Measurements from ENCODE around the gene ASXL1.
"Not testable (repeated sequence)": the region's sequence is repeated elsewhere in the genome, so short reads cannot be mapped to it uniquely, and the experiment has no call there.

ASXL1 gene

DNA sequence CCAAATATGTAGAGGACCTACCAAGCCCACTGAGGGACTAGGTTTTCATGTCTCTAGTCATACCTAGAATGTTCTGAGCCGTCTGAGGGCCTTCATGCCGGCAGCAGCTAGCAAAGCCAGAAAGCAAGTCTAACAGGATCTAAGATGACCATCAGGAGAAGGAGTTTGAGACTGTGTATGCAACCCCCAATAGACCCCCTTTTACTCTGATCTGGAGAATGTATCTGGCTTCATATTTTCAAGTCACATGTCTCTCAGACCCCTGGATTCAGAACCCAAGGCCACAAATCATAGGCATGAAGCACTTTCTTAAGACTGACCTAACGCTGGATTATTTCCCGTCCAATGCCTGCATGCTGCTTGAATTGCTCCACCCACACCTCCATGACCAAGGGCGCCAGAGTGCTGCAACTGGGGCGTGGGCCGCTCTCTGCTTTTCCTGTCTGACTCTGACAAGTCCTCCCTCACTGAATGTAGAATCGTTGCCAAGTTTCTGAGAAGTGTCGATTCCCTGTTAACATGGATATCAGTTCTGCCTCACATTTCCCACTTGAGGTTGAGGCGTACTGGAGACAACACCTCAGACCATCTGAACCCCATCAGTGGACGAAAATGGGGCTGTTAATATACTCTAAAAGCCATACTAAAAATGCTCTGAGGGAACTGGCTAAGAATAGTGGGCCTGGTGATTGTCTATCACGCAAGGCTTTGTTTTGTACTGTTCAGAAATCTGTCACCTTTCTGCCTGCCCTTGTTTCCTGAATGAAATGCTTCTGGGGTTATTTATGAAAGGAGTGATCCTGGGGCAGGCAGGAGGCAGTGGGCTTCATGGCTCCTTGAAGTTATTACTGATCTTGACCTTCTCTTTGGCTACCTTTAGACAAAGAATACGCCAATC, 23.9 kb upstream of the ASXL1 start:
- in situ Hi-C loops (cut with HindIII; ENCODE audit: low sequenced_read_pairs), result no loop called here

DNA sequence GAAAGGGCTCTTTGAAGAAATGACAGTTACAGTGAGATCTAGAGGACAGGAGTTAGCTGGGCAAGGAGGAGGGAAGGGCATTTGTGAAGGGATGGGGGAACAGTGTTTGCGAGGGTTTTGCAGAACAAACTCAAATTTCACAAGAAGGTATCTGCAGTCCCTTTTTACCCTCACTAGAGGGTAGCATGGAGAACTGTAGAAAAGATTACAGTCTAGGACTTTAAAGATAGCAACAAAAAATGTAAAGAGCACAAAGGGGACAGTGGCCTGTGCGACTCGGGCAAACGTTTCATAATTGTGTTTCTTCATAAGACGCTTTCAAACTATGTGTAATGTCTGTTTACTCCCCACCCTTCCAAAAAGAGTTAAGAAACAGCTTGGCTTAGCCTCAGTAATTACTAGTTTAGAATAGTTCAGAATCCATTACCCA, 21.2 kb upstream of the ASXL1 start:
- in situ Hi-C loops (cut with HindIII; ENCODE audit: low sequenced_read_pairs), result no loop called here

GRCh38 chr20:32337937-32338661, 20.0 kb upstream of the ASXL1 start:
- in situ Hi-C loops (cut with HindIII; ENCODE audit: low sequenced_read_pairs), result no loop called here

DNA sequence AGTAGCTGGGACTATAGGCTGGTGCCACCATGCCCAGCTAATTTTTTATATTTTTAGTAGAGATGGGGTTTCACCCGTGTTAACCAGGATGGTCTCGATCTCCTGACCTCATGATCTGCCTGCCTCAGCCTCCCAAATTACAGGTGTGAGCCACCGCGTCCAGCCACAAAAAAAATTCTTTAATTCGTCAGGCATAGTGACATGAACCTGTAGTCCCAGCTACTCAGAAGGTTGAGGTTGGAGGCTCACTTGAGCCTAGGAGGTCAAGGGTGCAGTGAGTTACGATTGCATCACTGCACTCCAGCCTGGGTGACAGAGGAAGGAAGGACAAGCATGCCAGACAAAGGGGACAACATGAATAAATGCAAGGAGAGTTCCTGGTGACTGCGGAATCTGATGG, 19.5 kb upstream of the ASXL1 start:
- in situ Hi-C loops (cut with HindIII; ENCODE audit: low sequenced_read_pairs), result no loop called here

- in situ Hi-C loops (cut with HindIII; ENCODE audit: low sequenced_read_pairs), result no loop called here
Measured at GRCh38 chr20:32339116-32339515, 19.0 kb upstream of the ASXL1 start.

GRCh38 chr20:32341053-32341452, 17.1 kb upstream of the ASXL1 start:
- in situ Hi-C loops (cut with HindIII; ENCODE audit: low sequenced_read_pairs), result not testable (repeated sequence)

DNA sequence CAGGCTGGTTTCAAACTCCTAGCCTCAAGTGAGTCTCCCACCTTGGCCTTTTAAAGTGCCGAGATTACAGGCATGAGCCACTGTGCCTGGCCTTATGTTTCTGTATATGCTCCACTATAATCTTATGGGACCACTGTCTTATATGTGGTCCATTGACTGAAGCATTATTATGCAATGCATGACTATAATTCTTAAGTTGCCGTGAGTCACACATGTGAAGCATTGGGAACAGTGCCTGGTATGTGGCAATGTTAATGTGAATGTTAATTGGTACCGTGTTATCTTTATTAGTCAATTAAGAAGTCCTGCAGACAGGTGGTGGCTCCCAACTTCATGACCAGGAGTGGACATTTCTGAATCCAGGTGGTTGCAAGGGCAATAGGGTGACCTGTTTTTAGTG, 14.7 kb upstream of the ASXL1 start:
- in situ Hi-C loops (cut with HindIII; ENCODE audit: low sequenced_read_pairs), result no loop called here

- in situ Hi-C loops (cut with HindIII; ENCODE audit: low sequenced_read_pairs), result no loop called here
Measured at GRCh38 chr20:32344835-32345506, 13.2 kb upstream of the ASXL1 start.

- in situ Hi-C loops (cut with HindIII; ENCODE audit: low sequenced_read_pairs), result no loop called here
Measured at GRCh38 chr20:32348207-32348606, 9.9 kb upstream of the ASXL1 start.

DNA sequence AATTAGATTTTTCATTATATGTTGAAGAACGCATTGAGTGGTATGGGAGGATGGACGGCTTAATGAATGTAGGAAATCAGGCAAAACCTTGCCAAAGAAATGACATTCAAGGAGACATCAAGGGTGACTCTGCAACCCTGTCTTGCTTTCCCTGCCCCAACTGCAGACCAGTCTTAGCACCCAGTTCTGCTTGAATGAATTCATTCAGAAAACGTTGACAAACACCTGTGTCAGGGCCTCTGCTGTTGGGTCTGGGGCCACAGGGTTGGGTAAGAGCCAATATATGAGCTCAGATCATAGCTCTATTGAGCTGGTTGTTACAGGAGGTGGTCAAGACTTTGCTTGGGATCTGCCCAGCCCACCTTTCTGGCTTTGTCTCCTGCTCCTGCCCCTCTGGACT, 7.7 kb upstream of the ASXL1 start:
- in situ Hi-C loops (cut with HindIII; ENCODE audit: low sequenced_read_pairs), result no loop called here

DNA sequence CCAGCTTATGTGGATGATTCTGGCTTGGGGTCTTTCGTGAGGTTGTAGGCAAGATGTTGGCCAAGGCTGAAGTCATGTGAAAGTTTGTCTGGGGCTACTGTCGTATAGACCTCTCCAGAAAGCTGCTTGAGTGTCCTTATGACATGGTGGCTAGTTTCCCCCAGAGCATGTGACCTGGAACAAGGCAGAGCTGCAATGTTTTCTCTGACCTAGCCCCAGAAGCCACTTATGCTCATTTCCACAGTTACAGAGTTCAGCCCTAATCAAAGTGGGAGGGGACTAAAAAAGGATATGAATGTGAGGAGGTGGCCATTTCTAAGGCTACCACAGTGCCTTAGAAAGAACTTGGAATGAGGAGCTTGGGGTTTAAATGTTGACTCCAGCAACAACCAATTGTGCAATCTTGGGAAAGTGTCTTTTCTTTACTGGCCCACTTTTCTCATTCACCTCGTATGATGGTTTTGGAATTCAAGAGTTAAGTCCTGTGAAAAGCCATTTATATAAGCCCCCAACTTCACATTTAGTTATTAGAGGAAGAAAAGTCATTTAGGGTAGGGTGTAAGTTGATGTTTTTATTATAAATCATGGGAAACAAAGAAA, 5.9 kb upstream of the ASXL1 start:
- in situ Hi-C loops (cut with HindIII; ENCODE audit: low sequenced_read_pairs), result no loop called here

GRCh38 chr20:32353848-32354496, 4.2 kb upstream of the ASXL1 start:
- in situ Hi-C loops (cut with HindIII; ENCODE audit: low sequenced_read_pairs), result no loop called here

GRCh38 chr20:32354592-32355416, 3.3 kb upstream of the ASXL1 start:
- in situ Hi-C loops (cut with HindIII; ENCODE audit: low sequenced_read_pairs), result no loop called here

DNA sequence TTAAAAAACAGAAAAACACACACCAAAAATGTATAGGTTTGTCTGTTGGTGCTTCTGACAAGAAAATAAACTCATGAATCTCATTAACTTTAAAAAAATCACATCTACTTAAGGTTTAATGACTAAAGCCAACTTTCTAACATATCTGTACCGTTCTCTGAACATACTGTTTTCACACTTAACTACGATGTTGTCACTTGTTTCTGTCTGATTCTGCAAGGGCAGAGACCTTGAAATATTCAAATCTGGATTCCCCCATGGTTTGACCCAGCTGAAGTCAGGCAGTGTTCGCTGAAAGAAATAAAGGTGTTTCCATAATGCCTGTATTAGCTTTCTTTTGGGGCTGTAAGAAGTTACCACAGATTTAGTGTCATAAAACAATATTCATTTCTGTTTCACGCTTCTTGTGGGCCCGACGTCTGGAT, 2.7 kb upstream of the ASXL1 start:
- in situ Hi-C loops (cut with HindIII; ENCODE audit: low sequenced_read_pairs), result no loop called here

DNA sequence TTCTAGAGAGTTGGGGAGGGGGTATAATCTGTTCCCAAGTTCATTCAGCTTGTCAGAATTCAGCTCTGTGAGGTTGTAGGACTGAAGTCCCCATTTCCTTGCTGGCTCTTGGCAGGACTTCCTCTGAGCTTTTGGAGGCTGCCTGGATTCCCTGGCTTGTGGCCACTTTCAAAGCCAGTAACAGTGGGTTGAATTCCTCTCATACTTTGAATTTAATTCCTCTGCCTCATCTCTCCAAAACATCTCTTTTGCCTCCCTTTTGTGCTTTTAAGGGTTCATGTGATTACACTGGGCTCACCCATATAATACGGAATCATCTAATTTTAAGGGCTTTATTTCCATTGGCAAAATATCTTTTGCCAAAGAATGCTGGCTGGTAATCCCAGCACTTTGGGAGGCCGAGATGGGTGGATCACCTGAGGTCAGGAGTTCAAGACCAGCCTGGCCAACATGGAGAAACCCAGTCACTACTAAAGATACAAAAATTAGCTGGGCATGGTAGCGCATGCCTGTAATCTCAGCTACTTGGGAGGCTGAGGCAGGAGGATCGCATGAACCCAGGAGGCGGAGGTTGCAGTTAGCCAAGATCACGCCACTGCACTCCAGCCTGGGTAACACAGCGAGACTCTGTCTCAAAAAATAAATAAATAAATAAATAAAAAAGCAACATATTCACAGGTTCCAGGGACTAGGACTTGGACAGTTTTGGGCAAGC, 2.1 kb upstream of the ASXL1 start:
- in situ Hi-C loops (cut with HindIII; ENCODE audit: low sequenced_read_pairs), result not testable (repeated sequence)

DNA sequence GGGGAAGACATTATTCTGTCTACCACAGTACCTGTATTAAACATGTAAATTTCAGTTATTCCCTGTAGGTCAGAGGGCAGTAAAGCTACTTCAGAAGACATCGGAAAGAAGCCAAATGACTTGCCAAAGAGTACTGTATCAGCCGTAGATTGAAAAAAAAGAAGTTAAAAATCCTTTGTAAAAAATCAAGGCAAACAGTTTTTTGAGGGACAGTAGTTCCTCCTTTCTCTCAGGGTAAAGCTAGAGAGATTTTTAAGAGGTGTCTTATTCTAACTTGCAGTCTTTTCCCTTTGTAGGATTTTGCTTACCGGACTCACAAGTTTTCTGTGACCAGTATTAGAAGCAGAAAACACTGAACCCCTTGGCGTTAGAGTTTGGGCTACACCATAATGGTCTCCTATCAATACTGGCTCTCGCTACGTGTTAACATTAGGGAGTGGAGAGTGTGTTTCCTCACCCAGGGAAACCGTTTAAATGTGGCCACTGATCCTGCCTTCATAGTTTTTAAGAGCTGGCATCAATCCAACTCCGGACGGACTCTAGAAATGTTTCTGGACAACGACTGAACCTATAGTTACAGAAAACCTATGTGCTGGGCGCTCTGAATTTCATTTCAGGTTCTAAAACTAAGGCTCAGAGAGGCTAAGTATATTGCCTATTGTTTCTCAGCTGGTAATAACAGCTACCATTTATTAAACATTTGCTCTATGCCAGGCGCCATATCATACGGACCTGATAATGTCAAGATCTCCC, 1.3 kb upstream of the ASXL1 start:
- in situ Hi-C loops (cut with HindIII; ENCODE audit: low sequenced_read_pairs), result no loop called here

GRCh38 chr20:32357375-32357868, 709 bp upstream of the ASXL1 start:
- in situ Hi-C loops (cut with HindIII; ENCODE audit: low sequenced_read_pairs), result no loop called here

DNA sequence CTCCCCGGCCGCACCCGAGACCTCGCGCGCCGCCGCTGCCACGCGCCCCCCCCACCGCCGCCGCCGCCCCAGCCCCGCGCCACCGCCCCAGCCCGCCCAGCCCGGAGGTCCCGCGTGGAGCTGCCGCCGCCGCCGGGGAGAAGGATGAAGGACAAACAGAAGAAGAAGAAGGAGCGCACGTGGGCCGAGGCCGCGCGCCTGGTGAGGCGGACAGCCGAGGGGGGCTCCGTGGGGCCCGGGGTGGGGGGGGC, 426 bp downstream of the ASXL1 start:
- in situ Hi-C loops (cut with HindIII; ENCODE audit: low sequenced_read_pairs), result no loop called here

Measured in DLD1 (cell line).